ENCODE data around the gene NDUFS2.
A peak's percentile ranks its signal among the peaks of the same experiment; 100 is the strongest.

NDUFS2 gene

DNA sequence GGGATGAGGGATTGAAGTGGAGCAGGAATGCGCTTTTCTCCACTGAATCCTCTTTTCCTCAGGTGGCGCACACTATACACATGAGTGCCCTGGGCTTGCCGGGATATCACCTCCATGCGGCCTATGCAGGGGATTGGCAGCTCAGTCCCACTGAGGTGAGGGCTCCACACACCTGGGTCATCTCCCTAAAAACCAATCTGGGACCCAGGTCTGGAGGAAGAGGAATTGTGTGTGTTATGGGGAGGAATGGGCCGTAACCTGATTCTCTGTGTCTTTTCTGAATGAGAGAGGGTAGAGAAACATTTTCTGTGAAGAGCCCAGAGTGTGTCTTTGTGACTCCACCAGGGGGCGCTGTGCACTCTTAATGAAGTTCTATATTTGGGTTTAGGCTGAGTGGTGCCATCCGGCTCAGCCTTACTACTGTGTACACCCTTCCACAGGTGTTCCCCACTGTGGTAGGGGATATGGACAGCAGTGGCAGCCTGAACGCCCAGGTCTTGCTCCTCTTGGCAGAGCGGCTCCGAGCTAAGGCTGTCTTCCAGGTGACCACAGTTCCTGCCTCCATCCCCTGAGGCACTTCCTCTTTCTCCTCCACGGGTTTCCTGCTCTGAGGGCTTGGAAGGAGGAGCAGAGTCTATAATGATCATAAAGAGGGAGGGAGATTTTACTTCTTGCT is 25.2 kb downstream of the NDUFS2 start:
- TF ChIP-seq, protein P1, sequence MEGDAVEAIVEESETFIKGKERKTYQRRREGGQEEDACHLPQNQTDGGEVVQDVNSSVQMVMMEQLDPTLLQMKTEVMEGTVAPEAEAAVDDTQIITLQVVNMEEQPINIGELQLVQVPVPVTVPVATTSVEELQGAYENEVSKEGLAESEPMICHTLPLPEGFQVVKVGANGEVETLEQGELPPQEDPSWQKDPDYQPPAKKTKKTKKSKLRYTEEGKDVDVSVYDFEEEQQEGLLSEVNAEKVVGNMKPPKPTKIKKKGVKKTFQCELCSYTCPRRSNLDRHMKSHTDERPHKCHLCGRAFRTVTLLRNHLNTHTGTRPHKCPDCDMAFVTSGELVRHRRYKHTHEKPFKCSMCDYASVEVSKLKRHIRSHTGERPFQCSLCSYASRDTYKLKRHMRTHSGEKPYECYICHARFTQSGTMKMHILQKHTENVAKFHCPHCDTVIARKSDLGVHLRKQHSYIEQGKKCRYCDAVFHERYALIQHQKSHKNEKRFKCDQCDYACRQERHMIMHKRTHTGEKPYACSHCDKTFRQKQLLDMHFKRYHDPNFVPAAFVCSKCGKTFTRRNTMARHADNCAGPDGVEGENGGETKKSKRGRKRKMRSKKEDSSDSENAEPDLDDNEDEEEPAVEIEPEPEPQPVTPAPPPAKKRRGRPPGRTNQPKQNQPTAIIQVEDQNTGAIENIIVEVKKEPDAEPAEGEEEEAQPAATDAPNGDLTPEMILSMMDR (IDR thresholded peaks at IDR 0.05; ENCODE audit: low read depth, low read length), result peak; percentile 77
- peak; percentile 52 for DNase-seq (ENCODE audit: extremely low read depth, low read depth)

DNA sequence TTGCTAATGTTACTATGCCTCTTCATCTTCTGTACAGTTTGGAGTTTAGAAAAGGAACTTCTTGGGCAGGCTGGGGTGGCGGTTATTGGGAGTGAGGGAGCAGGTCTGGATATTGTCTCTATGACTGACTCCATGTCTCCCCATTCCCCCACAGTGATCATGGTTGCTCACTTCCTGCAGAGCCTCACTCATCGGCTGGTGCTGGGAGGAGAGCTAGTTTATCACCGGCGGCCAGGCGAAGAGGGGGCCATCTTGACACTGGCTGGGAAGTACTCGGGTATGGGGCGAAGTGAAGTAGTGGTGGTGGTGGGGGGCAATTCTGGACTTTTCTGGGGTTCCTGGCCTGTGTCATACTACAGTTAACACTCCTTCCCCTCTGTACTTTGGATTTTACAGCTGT is 25.9 kb downstream of the NDUFS2 start:
- TF ChIP-seq, protein P1 (IDR thresholded peaks at IDR 0.05; ENCODE audit: low read depth, low read length), result no peak
- no peak for DNase-seq (ENCODE audit: extremely low read depth, low read depth)

DNA sequence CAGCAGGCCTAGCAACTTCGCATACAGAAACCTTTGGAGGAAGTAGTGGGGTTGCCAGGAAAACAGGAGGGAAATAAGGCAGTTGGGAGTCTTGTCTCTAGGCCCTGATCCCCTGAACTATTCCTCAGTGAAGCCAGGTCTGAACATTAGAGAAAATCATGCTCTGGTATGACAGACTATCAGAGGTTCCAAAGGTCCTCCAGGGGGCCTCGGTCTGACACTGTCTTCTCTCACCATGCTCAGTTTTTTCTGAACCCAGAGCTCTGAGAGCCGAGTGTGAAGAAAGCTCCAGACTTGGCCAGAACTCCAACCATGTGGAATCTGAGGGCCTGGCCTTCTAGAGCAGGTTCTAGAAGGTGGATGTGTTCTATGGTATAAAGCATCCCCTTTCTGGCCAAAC is 27.7 kb downstream of the NDUFS2 start:
- TF ChIP-seq, protein P1 (IDR thresholded peaks at IDR 0.05; ENCODE audit: low read depth, low read length), result no peak
- no peak for DNase-seq (ENCODE audit: extremely low read depth, low read depth)

- DNase-seq (ENCODE audit: extremely low read depth, low read depth), result no peak
- TF ChIP-seq, protein P1 (IDR thresholded peaks at IDR 0.05; ENCODE audit: low read depth, low read length), result no peak
These were observed 28.6 kb downstream of the NDUFS2 start for GRCh38 chr1:161230762-161231161.

DNA sequence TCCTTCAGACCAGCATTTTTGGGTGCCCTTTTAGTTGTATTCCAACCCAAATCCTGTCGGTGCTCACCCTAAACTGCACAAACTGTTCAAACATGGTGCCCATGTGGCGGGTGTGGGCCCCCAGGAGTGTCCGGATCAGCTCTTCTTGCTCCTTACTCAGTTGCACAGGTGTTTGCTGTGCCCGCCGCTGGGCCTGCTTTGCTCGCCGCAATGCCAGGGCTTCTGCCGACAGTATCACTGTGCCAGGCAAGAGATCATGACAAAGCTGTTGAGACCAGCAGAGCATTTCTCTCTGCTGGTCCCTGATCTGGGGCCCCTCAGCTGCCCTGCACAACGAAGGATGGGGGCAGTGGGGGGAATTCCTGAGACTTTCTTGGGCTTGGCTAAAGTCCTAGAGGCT is 30.9 kb downstream of the NDUFS2 start:
- TF ChIP-seq, protein P1 (IDR thresholded peaks at IDR 0.05; ENCODE audit: low read depth, low read length), result no peak
- DNase-seq (ENCODE audit: extremely low read depth, low read depth), result no peak

DNA sequence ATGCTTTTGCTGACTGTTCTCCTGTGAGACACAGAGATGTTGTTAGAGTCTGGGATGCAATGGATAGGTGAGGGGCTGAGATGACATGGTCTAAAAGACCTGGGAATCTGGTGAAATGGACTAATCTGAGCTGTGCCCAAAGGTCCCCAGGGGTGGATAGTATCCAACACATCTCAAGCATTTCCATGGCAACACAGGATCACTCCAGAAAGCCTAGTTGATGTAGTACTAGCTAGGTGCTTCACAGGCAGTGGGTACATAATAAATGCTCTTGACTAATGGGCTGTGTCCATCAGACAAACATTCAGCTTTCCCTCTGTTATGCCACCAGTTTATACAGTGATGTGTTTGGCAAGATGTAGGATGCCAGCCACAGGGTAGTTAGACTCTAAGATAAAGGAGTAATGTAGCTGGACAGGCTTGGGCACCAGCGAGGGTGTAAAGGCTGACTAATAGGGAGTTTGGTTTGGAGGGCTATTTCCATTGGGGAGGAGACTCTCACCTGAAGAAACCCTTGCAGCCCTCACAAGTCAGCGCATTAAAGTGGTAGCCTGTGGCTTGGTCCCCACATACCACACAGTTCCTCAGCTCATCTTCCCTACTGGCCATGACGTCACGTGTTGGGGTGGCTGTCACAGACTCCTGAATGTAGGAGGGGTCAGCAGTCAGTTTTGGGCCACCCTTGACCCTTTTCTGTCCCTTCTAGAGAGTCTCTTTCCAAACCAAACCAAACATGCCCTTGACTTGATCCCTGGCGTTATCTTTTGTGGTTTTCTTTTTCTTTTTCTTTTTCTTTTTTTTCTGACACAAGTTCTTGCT is 34.0 kb downstream of the NDUFS2 start:
- no peak for DNase-seq (ENCODE audit: extremely low read depth, low read depth)
- TF ChIP-seq, protein P1 (IDR thresholded peaks at IDR 0.05; ENCODE audit: low read depth, low read length), result no peak

GRCh38 chr1:161238039-161238473 is 35.9 kb downstream of the NDUFS2 start, which contains the start of gene NR1I3:
NR1I3 (minus strand) TSS chr1:161238203; CDS start chr1:161236565, 1,638 bp downstream.
- DNase-seq (ENCODE audit: extremely low read depth, low read depth), result no peak
- TF ChIP-seq, protein P1 (IDR thresholded peaks at IDR 0.05; ENCODE audit: low read depth, low read length), result no peak
